ENCODE measurements around the gene APAF1. TPM values are rescaled to one million over a fixed set of nuclear protein-coding genes. Genes with fewer than 3 reads are reported as not detected.
A peak's percentile ranks its signal among the peaks of the same experiment; 100 is the strongest.

Gene APAF1
- total RNA-seq, 1 experiment from 2014 or later = 19.3 TPM

- TF ChIP-seq ATF6 (CRISPR knock-in tag; IDR thresholded peaks at IDR 0.05) (no peak), JUN (CRISPR knock-in tag; IDR thresholded peaks at IDR 0.05) (no peak), ETV6 (CRISPR knock-in tag; IDR thresholded peaks at IDR 0.05) (no peak), RELA (CRISPR knock-in tag; IDR thresholded peaks at IDR 0.05; ENCODE audit: borderline replicate concordance) (no peak)
These were observed 74.7 kb downstream of the APAF1 start (continued) for GRCh38 chr12:98719515-98720504.

- no peaks in the 10 kb centered on the region for H3K36me3 Mint-ChIP-seq
- ChIA-PET POLR2A (no interaction called here), CTCF (interaction anchor here (0.5 to 1.3 kb wide), 4 partner anchors 8 to 277 kb away, joined by 3 to 4 read pairs (median 4); no protein-coding TSS in a partner anchor)
- H3K9me3 Mint-ChIP-seq = no peaks in the 10 kb centered on the region
- DNase-seq (ENCODE audit: low spot score) = no peak
- no peaks in the 10 kb centered on the region for H3K4me1 Mint-ChIP-seq
- H3K27ac Mint-ChIP-seq = peak overlapping the region; percentile 78; the same call in 1 of the 2 replicates
- no peak overlapping the region for H3K4me3 Mint-ChIP-seq
- no peaks in the 10 kb centered on the region for H3K27me3 Mint-ChIP-seq (ENCODE audit: low read depth)
- no peak for TF ChIP-seq CREB1 (CRISPR knock-in tag; IDR thresholded peaks at IDR 0.05)
- ATAC-seq = peak; percentile 33; the same call in 1 of the 2 replicates
These were observed 76.2 kb downstream of the APAF1 start for GRCh38 chr12:98721204-98721702.

GRCh38 chr12:98724384-98725155 lies 79.5 kb downstream of the APAF1 start:
- Mint-ChIP-seq H3K27ac (no peak overlapping the region), H3K9me3 (no peaks in the 10 kb centered on the region), H3K4me1 (no peaks in the 10 kb centered on the region), H3K36me3 (peaks cover 5% of the 10 kb centered on the region), H3K4me3 (no peak overlapping the region), H3K27me3 (ENCODE audit: low read depth) (no peaks in the 10 kb centered on the region)
- no peak for DNase-seq (ENCODE audit: low spot score)
- ATAC-seq = no peak
- POLR2A ChIA-PET = interaction anchor here (1.1 kb wide), 1 partner anchor 131 kb away, joined by 3 read pairs; no protein-coding TSS in a partner anchor
- CTCF ChIA-PET = interaction anchor here (0.9 to 1.3 kb wide), 2 partner anchors 19 to 75 kb away, joined by 3 read pairs; no protein-coding TSS in a partner anchor
- TF ChIP-seq USF2 (CRISPR knock-in tag; IDR thresholded peaks at IDR 0.05) (no peak), FOXP1 (CRISPR knock-in tag; IDR thresholded peaks at IDR 0.05; ENCODE audit: borderline replicate concordance) (no peak), FOXK1 (CRISPR knock-in tag; IDR thresholded peaks at IDR 0.05) (no peak), MAX (CRISPR knock-in tag; IDR thresholded peaks at IDR 0.05) (no peak), STAT6 (CRISPR knock-in tag; conservative IDR thresholded peaks at IDR 0.05; ENCODE audit: low read depth) (no peak), E2F1 (CRISPR knock-in tag; IDR thresholded peaks at IDR 0.05) (no peak), NFE2L1 (CRISPR knock-in tag; IDR thresholded peaks at IDR 0.05) (no peak), HMGXB4 (CRISPR knock-in tag; IDR thresholded peaks at IDR 0.05) (no peak), FOXJ3 (CRISPR knock-in tag; IDR thresholded peaks at IDR 0.05; ENCODE audit: borderline replicate concordance) (no peak), KAT7 (CRISPR knock-in tag; IDR thresholded peaks at IDR 0.05; ENCODE audit: borderline replicate concordance) (no peak), ESRRA (CRISPR knock-in tag; IDR thresholded peaks at IDR 0.05; ENCODE audit: borderline replicate concordance) (no peak)
